ENCODE measurements around the gene CCM2. TPM values are rescaled to one million over a fixed set of nuclear protein-coding genes. Genes with fewer than 3 reads are reported as not detected.

CCM2 gene
- total RNA-seq, 4 donors from 2014 or later = 41.1 to 46.3 (median 44.0) TPM

DNA sequence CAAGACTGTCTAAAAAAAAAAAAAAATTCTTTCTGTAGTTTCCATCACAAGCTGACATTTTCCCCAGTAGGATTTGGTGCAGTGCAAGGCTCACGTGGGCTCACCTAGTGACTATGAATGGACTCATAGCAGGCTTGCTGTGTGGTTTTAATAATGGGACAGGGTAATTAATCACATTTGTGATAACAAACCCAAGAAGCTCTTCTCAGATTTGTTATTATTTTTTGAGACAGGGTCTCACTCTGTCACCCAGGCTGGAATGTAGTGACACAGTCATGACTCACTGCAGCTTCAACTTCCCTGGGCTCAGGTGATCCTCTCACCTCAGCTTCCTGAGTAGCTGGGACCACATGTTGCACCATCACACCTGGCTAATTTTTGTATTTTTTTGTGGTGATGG, 48.7 kb downstream of the CCM2 start:
- Histone ChIP-seq H3K9me3 (no peaks in the 10 kb centered on the region), H3K27ac (no peak overlapping the region), H3K4me3 (no peak overlapping the region), H3K27me3 (no peaks in the 10 kb centered on the region), H3K4me1 (no peaks in the 10 kb centered on the region), H3K36me3 (peaks cover 0 to 35% (median 4%) of the 10 kb centered on the region in 3 donors)
- TF ChIP-seq POLR2A (IDR thresholded peaks at IDR 0.05) (no peak), EP300 (IDR thresholded peaks at IDR 0.05) (no peak)
- no peak for DNase-seq (ENCODE audit: low spot score in 2 of 2)
- 83 to 91% methylated on average over 1 of the region's 1 CpG for WGBS, 2 donors

GRCh38 chr7:45050198-45050597, 50.2 kb downstream of the CCM2 start:
- Histone ChIP-seq H3K4me1 (no peaks in the 10 kb centered on the region), H3K36me3 (peaks cover 0 to 30% (median 4%) of the 10 kb centered on the region in 3 donors), H3K27me3 (no peaks in the 10 kb centered on the region), H3K9me3 (no peaks in the 10 kb centered on the region), H3K27ac (no peak overlapping the region), H3K4me3 (no peak overlapping the region)
- no peak for DNase-seq (ENCODE audit: low spot score in 2 of 2)
- TF ChIP-seq EP300 (IDR thresholded peaks at IDR 0.05) (no peak), POLR2A (IDR thresholded peaks at IDR 0.05) (no peak)
- TF ChIP-seq, protein P1, sequence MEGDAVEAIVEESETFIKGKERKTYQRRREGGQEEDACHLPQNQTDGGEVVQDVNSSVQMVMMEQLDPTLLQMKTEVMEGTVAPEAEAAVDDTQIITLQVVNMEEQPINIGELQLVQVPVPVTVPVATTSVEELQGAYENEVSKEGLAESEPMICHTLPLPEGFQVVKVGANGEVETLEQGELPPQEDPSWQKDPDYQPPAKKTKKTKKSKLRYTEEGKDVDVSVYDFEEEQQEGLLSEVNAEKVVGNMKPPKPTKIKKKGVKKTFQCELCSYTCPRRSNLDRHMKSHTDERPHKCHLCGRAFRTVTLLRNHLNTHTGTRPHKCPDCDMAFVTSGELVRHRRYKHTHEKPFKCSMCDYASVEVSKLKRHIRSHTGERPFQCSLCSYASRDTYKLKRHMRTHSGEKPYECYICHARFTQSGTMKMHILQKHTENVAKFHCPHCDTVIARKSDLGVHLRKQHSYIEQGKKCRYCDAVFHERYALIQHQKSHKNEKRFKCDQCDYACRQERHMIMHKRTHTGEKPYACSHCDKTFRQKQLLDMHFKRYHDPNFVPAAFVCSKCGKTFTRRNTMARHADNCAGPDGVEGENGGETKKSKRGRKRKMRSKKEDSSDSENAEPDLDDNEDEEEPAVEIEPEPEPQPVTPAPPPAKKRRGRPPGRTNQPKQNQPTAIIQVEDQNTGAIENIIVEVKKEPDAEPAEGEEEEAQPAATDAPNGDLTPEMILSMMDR (IDR thresholded peaks at IDR 0.05) = no peak
- WGBS, 2 donors = 59 to 66% methylated on average over 2 of the region's 2 CpGs

GRCh38 chr7:45052011-45052410, 52.0 kb downstream of the CCM2 start:
- Histone ChIP-seq H3K4me3 (no peak overlapping the region), H3K36me3 (peaks cover 0 to 30% (median 4%) of the 10 kb centered on the region in 3 donors), H3K9me3 (no peaks in the 10 kb centered on the region), H3K27me3 (no peaks in the 10 kb centered on the region), H3K4me1 (no peaks in the 10 kb centered on the region), H3K27ac (no peak overlapping the region)
- DNase-seq (ENCODE audit: low spot score in 2 of 2) = no peak
- TF ChIP-seq EP300 (IDR thresholded peaks at IDR 0.05) (no peak), POLR2A (IDR thresholded peaks at IDR 0.05) (no peak)
- TF ChIP-seq, protein P1 (IDR thresholded peaks at IDR 0.05) = no peak
- WGBS, 2 donors = 66 to 70% methylated on average over 3 of the region's 3 CpGs

- H3K36me3 ChIP-seq = peaks cover 0 to 30% (median 0%) of the 10 kb centered on the region in 3 donors
- 88 to 93% methylated on average over 5 to 6 of the region's 6 CpGs for WGBS, 2 donors
- H3K27ac ChIP-seq = no peak overlapping the region
- TF ChIP-seq, protein P1 (IDR thresholded peaks at IDR 0.05) = no peak
- TF ChIP-seq EP300 (IDR thresholded peaks at IDR 0.05) (no peak), POLR2A (IDR thresholded peaks at IDR 0.05) (no peak)
- H3K4me1 ChIP-seq = no peaks in the 10 kb centered on the region
- H3K9me3 ChIP-seq = no peaks in the 10 kb centered on the region
- H3K27me3 ChIP-seq = no peaks in the 10 kb centered on the region
- H3K4me3 ChIP-seq = no peak overlapping the region
- DNase-seq (ENCODE audit: low spot score in 2 of 2) = no peak
These were observed 53.4 kb downstream of the CCM2 start for GRCh38 chr7:45053401-45053800.

DNA sequence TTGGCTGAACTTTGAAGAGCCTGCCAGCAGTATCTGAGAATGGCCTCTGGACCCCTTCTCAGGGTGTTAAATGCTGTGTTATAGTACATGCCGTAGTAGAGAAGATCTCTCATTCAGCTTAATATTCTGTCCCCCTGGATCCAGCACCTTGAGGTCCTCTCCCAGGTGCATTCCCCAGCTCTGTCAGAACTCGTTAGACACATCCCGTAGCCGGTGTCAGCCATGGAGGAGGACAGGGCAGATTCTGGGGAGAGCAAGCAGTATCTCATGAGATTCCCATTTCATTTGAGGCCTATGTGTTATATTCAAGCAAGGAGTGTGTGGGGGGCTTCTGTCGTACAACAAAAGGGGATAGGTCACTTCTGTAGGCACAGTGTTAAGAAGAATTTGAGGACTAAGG, 53.9 kb downstream of the CCM2 start:
- Histone ChIP-seq H3K27ac (no peak overlapping the region), H3K9me3 (no peaks in the 10 kb centered on the region), H3K27me3 (no peaks in the 10 kb centered on the region), H3K36me3 (peaks cover 0 to 30% (median 0%) of the 10 kb centered on the region in 3 donors), H3K4me3 (no peak overlapping the region), H3K4me1 (no peaks in the 10 kb centered on the region)
- TF ChIP-seq POLR2A (IDR thresholded peaks at IDR 0.05) (no peak), EP300 (IDR thresholded peaks at IDR 0.05) (no peak)
- TF ChIP-seq, protein P1 (IDR thresholded peaks at IDR 0.05) = no peak
- 91 to 97% methylated on average over 5 of the region's 5 CpGs for WGBS, 2 donors
- DNase-seq (ENCODE audit: low spot score in 2 of 2) = no peak

- TF ChIP-seq, protein P1 (IDR thresholded peaks at IDR 0.05) = no peak
- no peak for TF ChIP-seq POLR2A (IDR thresholded peaks at IDR 0.05)
- no peak for TF ChIP-seq EP300 (IDR thresholded peaks at IDR 0.05)
- H3K27ac ChIP-seq = no peak overlapping the region
- no peak overlapping the region for H3K4me3 ChIP-seq
- no peaks in the 10 kb centered on the region for H3K27me3 ChIP-seq
- peaks cover 0 to 30% (median 0%) of the 10 kb centered on the region in 3 donors for H3K36me3 ChIP-seq
- no peaks in the 10 kb centered on the region for H3K4me1 ChIP-seq
- 90 to 94% methylated on average over 3 of the region's 3 CpGs for WGBS, 2 donors
- no peaks in the 10 kb centered on the region for H3K9me3 ChIP-seq
- DNase-seq (ENCODE audit: low spot score in 2 of 2) = no peak
These were observed 54.4 kb downstream of the CCM2 start for GRCh38 chr7:45054442-45054841.

Data from tibial nerve (tissue), 4 donors.